GM21367 (cell line): ENCODE measurements around the gene TBC1D22A.

Experiments used
- ATAC-seq: cut with Tn5 transposase; IDR thresholded peaks from one replicate; pipeline ENCODE4 v1.9.1; 2021; ENCODE audit not compliant: unreplicated experiment

TBC1D22A gene

DNA sequence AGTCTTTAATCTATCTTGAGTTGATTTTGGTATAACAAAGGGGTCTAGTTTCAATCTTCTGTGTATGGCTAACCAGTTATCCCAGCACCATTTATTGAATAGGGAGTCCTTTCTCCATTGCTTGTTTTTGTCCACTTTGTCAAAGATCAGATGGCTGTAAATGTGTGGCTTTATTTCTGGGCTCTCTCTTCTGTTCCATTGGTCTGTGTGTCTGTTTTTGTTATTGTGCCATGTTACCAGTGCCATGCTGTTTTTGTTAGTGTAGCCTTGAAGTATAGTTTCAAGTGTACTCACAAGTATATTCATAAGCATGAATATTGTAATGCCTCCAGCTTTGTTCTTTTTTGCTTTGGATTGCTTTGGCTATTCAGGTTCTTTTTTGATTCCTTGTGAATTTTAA lies 159.6 kb downstream of the TBC1D22A start:
- ATAC-seq = no peak

DNA sequence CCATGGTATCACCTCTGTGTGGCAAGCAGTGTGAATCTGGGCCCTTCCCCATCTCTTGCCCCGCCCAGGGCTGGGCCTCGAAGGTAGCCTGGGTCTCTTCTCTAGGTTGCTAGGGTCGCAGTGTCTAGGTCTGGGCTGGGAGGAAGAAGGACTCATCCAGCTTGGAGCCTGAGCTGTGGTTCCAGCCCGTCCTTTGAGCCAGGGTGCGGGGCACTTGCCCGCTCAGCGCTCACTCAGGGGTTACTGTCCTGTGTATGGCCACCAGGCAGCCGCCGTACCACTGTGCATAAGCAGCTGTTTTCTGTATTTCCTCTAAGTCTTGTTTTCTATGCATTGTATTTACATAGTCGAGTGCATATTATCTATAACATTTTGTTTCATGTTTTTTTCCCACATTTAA lies 160.9 kb downstream of the TBC1D22A start:
- no peak for ATAC-seq

DNA sequence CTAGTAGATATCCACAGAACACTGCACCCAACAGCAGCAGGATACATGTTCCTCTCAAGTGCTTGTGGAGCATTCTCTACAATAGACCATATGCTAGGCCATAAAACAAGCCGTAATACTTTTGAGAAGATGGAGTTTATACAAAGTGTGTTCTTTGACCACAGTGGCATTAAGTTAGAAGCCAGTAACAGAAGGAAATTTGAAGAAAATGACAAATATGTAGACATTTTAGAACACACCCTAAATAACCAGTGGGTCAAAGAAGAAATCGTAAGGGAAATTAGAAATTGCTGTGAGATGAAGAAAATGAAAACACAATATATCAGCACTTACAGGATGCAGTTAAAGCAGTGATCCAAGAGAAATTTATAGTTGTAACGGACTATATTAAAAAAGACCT lies 163.4 kb downstream of the TBC1D22A start:
- ATAC-seq = no peak

DNA sequence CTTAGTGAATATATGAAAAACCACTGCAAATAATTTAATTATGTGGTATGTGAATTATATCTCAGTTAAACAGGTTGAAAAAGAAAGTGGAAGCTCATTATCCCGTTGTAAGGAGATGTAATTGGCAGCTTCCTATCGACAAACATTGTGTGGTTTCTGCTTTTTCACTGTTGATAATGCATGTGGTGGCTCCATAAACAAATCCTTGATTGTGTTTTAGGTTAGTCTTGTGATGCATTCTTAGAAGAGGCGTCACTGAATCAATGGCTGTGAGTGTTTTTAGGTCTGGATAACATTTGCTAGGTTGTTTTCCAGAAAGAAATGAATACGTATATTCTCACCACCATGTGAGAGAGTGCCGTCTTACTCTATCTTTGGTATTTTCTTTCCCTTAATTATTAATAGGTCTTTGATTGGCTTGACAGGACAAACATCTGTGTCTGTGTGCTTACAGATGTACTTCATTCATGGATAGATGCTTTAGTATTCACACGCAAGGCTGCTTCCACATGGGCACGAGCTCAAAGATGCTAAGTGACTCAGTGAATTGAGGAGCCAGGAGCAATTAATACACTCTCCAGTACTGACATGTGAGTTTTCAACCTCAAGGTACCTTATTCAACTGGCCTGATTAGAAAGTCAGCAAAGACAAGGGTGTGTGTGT lies 166.7 kb downstream of the TBC1D22A start:
- ATAC-seq = no peak

DNA sequence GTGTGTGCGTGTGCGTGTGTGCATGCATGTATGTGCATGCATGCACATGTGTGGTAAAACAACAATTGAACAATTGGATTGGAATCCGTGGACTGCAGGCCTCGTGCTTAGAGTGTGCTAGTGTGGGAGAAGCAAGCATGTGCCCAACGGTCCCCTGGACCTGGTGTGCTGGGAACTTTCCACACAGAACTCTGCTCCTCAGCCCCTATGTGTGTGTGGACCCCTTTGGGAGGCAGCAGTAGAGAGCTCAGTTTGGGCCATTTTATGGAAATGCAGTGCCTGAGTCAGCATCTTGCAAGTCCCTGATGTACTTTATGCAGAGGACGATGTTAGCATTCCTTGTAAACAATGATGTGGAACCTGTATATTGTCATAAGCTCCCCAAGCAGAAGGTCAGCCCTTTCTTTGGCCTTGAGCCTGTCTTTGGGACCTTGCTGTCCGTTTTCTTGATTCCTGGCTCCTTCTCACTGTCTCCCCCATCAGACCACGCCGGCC lies 167.3 kb downstream of the TBC1D22A start:
- no peak for ATAC-seq

DNA sequence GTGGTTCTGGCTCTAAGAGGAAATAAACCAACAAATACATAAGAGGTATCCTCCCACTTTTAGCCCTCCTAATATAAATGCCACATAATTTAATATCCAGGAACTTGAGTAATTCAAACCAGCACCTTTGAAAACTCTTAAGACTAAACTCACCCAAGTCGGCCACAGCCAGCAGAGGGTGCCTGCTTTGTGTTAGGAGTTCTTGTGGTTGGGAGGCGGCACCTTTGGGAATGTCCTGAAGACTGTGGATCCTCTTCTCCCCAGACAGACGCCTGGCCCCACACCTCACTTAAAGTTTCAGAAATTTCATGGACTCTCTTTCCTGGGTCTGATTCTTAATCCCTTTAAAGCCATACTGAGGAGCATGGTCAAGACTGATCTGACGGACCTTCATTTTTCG lies 169.0 kb downstream of the TBC1D22A start:
- no peak for ATAC-seq

DNA sequence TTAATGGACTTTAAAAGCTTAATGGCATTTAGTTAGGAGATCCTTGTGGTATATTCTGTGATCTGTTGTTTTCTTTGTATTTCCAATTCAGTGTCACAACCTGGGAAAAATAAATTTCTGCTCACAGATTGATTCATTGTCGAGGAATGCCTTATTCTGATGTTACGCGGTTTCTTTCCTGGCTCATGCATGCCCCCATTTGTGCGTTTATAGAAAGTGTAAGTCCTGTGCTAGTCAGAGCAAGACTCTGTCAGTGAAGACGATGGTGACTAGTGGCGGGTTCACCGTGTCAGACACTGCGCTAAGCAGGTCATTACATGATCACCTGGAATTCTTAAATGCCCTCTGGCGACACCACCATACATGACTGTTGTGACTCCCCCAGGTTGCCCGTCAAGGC lies 169.4 kb downstream of the TBC1D22A start:
- ATAC-seq = no peak

DNA sequence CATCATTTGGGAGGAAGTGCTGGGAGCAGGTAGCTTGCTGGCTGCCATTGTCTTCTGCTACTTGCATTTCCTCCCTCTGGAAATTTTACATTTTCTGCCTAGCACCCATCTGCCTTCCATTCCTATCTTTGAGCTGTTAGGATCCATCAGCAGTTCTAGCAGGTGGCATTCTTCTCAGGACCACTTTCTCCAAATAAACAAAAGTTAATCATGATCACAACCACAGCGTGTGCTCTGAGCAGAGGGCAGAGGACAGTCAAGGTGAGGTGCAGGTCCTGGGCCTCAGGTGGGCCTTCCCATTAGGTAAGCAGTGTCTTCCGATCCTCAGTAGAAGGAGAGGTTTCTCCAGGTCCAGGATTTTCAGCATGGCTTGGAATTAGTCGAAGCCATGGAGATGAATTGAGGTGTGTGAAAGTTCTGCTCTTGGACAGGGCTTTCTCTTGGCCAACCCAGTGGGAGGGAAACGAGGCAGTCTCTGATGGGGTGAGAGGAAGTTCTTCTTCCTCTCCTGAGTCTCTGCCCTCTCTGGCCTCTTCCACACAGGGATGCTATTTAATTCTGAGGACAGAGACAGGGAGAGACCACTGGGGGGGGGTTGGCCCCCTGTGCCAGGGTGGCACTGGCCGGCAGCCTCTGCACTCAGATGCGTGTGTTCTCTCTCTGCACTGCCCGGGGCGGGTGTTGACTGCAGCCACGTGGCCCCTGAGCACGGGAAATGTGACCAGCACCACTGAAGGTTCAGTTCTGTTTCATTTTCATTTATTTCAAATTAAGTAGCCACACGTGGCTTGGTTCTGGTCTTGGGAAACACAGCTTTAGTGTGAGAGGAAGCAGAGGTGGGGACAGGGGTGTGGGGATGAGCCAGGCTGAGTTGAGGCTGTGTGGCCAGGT lies 170.8 kb downstream of the TBC1D22A start:
- no peak for ATAC-seq

DNA sequence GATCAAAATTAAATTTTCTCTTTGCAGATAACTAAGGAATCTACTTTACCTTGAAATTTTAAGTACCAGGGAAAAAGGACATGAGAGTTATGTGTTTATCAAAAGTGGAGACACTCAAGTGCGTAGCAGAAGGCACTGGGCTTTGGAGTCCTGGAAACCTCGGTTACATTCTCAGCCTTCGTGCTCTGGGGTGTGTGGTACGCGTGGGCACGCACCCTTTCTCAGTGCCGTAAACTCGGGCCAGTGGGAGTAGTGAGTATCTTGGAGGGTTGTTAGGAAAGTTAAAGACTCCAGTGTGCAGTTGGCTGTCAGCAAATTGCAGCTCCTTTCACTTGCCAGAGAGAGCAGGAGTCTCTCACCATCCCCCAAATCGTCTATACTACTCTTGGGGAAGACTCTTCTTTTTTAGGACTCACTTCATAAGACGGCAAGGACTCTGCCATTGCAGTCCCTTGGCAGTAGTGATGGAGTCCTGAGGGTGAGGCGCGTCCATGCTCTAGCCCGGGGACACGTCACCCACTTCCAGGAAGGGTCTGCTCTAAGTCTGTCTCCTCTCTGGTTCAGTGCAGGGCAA lies 171.8 kb downstream of the TBC1D22A start:
- ATAC-seq = no peak

DNA sequence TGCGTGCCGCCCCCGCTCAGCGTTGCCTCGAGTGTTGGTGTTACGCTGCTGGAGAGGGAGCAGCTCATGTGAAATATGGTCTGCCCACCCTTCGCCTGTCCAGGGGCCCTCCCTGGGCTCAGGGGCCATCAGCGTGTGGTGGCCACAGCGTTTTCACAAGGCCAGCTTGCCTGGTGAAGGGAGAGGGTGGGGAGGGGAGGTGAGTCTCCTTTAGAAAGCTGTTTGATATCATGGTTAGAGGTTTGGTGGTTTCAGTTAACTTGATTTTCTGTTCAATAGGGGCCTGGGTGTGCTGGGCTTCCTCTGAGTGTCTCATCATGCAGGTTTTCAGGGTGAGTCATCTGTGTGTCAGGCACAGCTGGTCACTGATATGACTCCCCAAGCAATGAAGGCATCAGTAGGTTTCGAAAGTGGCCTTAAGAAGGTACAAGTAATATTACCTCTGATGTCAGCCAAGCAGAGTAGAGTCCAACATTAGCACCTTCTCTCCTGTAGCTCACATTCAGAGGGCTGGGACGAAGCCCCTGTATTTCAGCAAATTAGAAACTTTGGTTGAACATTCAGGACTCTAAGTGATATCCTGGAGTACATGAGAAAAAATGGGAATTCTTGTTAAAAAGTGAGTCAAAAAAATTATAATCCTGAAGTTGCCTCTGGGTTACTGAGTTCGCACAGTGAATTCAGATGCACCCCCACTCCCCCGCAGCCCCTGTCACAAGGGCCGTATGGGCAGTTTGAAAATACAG lies 172.5 kb downstream of the TBC1D22A start:
- no peak for ATAC-seq

DNA sequence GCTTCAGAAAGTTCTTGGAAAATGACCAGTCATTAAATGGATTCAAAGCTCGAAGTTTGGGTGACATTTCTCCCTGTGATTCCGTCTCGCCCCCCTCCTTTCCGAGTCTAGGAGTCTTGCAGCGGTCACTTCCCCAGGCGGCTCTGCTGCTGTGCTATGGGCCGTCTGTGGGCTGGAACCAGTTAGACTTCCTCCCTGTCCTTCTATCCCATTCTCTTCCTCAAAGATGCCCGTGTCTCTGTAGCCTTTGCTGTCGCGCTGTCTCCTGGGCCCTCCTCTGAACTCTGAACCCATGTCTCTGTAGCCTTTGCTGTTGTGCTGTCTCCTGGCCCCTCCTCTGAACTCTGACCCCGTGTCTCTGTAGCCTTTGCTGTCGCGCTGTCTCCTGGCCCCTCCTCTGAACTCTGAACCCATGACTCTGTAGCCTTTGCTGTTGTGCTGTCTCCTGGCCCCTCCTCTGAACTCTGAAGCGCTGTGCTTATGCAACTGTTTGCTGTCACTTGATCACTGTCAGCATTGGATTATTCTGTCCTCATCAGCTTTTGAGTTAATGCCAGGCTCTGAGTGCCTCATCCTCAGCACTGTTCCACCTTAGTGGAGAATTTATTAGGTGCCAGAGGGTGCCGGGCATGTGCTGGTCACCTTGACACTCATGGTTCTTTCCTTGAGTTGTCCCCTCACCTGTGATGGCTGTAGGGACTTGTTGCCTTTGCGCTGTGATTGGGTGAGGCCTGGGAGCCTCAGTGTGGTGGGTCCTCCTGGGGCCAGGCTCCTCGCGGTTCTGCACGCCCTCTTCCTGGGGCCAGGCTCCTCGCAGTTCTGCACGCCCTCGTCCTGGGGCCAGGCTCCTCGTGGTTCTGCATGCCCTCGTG lies 173.3 kb downstream of the TBC1D22A start:
- no peak for ATAC-seq

DNA sequence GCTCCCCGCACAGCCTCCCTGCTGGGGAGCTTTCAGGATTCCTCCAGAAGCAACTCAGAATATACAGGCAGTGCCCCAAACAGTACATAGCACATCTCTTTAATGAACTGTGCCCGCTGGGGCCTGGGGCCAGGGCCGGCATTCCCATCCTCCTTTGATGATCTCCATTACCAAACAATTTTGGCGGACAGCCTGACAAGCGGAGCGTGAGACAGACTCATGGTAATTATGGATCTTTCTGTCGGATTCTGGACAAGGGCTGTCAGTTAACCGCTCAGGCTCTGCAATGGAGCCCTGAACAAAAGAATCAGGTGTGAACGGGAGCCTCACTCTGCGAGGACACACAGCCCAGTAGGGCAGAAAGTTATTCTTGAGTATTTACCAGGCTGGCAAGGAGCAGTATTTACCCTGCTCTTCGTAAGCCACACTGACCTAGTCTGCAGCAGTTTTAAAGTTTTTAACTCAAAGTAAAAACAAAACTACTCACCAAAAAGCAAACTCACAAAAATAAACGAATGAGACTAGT lies 174.0 kb downstream of the TBC1D22A start:
- no peak for ATAC-seq

DNA sequence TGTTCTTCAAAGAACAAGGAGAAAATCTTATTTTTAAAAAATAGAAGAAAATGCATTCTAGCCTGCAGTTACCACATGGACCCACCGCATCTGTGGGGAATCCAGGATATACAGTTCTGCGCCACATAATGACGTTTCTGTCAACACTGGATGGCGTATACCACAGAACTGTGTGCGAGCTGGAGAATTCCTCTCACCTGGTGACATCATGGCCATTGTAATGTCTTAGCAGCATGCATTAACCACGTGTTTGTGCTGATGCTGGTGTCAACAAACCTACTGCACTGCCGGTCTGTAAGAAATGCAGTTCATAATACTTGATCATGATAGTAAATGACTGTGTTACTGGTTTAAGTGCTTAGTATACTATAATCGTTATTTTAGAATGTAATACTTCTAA lies 174.7 kb downstream of the TBC1D22A start:
- ATAC-seq = no peak

DNA sequence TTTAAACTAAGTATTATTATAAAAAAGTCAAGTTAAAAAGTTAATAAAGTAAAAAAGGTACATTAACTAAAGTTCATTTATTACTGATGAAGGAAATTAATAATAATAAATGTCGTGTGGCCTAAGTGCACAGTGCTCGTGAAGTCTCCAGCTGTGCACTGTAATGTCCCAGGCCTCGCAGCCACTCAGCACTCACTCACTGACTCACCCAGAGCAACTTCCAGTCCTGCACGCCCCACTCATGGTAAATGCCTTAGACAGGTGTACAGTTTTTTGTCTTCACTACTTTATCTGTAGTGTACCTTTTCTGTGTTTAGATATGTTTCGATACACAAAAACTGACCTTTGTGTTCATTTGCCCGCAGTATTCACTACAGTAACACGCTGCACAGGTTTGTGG lies 175.5 kb downstream of the TBC1D22A start:
- no peak for ATAC-seq

DNA sequence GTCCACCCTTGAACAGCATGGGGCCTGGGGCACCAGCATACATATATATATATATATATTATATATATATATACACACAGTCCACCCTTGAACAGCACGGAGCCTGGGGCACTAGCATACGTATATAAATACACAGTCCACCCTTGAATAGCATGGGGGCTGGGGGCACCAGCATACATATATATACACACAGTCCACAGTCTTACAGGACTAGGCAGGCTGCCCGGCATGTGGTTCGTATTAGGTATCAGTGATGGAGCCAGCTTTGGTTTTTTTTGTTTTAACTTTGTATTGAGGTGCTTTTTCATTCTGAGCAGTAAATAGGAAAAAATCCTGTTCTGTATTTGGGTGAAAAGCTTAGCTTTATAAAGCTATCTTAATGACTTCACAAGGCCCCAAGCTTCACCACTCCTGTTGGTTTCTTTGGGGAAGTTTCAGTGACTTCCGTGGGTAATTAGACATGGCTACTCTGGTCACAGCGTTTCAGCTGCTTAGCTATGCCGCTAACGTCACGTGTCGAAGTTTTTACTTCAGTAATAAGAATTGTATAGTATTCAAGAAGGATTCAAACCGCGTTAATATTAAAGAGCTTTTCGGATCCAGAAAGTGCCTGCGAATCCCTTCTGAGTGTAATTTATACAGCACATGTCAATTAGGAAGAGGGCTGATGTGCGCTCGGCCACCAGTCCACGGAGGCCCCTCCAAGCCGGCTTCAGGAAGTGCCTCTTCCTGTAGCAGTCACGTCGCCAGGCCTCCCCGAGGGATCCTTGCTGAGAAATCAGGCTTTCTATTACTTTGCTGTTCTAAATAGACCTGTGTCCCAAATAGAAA lies 179.7 kb downstream of the TBC1D22A start:
- ATAC-seq = no peak

DNA sequence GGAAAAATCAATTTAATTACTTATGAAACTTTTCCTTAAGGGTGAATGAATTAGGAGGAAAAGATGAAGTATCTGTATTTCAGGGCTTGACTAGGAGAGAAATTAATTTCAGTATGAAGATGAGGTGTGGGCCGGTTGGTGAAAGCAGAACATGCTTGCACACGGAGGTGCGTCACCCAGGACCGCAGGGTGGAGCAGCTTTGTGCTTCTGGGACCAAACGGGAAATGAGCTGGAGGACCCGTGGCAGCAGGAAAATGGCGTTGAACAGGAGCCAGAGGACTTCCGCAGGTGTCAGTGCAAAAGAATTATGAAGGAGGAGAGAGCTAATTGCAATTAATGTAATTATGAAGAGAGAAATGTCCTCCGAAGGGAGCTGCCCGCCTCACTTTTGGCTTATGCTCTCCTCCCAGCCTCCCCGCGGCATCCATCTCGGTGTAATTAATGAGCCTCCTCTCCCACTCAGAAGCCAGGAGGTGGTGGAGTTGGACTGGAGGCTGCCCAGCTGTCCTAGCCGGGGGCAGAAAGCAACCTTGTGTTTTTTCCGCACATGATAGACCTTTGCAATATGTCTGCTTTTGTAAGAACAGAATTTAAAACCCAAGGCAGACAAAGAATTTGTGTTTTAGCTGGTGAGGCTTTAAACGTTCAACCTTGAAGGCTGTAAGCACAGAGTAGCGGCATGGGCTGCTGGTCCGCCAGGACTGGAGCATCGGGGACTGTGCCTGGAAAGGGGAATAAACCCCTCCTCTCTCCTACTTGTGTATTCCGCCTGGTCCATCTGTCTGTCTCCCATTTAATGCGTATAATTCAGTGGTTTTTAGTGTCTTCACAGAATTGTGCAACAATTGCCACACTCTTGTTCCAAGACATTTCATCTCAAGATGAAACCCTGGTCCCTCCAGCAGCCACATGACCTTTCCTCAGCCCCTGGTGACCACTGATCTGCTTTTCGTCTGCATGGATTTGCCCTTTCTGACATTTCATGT lies 180.6 kb downstream of the TBC1D22A start:
- ATAC-seq = no peak

DNA sequence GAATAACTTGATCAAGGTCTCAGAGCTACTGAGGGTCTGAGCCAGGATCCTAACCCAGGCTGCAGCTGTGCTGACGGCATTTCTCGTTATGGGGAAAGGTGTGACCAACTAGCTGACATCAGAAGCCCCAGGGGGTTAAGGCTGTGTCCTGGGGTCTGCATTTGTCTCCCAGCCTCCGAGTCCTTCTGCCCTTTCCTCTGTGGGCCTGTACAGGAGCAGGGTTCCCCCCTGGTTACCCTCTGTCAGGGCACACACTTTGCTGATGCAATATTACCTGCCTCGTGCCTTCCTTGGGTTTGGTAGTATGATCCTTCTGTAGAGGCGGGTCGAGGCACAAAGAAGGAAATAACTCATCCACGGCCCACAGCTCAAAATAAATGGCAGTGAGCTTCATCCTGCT lies 183.0 kb downstream of the TBC1D22A start:
- ATAC-seq = no peak

DNA sequence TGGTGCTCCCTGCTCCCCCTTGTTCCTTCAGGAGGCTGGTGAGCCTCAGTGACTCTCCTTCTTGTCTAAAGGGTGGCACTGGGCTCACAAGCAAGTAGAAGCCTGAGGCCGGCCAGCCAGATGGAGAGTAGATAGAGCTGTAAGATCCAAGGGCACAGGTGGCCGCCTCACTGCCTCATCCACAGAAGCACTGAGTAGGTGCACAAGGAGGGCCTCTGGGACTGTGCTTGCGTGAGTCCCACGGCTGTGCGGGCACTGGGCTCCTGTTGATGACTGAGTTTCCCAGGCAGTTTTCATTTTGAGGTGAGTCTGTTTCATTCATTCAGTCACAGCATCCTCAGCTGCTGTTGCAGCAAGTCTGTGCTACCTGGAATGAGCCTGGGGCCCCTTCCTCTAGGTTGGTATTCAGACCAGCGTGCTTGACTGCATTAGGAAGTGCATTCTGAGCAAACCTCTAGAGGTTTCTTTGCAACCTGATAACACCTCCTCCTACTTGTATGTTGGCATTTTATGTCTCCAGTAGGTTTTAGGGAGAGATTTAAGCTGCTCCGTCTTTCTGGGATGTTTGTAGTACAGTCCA lies 184.0 kb downstream of the TBC1D22A start:
- no peak for ATAC-seq
